ENCODE data around the gene PIPOX. TPM values are rescaled to one million over a fixed set of nuclear protein-coding genes. Genes with fewer than 3 reads are reported as not detected.

Gene PIPOX
- polyA plus RNA-seq, 1 donor from 2014 or later, result 4.4 TPM

DNA sequence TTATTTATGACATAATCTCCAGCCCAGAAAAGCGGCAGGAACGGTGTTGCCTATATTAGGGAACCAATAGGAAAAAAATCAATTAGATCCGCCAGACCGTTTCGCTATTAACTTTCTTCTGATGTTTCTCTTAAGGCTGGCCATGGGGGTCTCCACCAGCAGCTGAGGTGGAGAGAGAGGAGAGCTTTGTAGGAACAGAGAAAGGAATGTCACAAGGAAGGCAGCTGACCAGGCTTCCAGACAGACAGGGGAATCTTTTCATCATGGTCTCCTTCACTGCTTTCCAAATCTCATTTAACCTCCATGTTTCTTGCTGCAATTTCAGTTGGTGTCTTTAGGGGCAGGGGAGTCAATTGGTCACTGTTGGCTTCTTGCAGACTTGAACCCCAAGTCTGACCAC, 28.2 kb upstream of the PIPOX start:
- no peak overlapping the region for H3K9ac ChIP-seq (ENCODE audit: low read length)
- H3K4me3 ChIP-seq (ENCODE audit: low read length), result no peak overlapping the region
- no peak overlapping the region for H3K4me2 ChIP-seq (ENCODE audit: low read length)
- H3K79me2 ChIP-seq (replicated peaks; ENCODE audit: insufficient read depth, low read length), result no peaks in the 10 kb centered on the region
- H3K27me3 ChIP-seq (ENCODE audit: insufficient read depth, low read depth, low read length), result no peaks in the 10 kb centered on the region
- no peak overlapping the region for H3K27ac ChIP-seq (ENCODE audit: low read length)
- H3K36me3 ChIP-seq (ENCODE audit: insufficient read depth, low read length), result no peaks in the 10 kb centered on the region
- TF ChIP-seq EP300 (conservative IDR thresholded peaks at IDR 0.05; ENCODE audit: poor library complexity, severe bottlenecking) (no peak), RAD21 (conservative IDR thresholded peaks at IDR 0.05) (no peak), SMC3 (conservative IDR thresholded peaks at IDR 0.05; ENCODE audit: poor library complexity) (no peak), MXI1 (conservative IDR thresholded peaks at IDR 0.05; ENCODE audit: poor library complexity, severe bottlenecking) (no peak), TAF1 (IDR thresholded peaks at IDR 0.05; ENCODE audit: low read depth) (no peak), POLR2AphosphoS5 (IDR thresholded peaks at IDR 0.05) (no peak)
- TF ChIP-seq, protein P1, sequence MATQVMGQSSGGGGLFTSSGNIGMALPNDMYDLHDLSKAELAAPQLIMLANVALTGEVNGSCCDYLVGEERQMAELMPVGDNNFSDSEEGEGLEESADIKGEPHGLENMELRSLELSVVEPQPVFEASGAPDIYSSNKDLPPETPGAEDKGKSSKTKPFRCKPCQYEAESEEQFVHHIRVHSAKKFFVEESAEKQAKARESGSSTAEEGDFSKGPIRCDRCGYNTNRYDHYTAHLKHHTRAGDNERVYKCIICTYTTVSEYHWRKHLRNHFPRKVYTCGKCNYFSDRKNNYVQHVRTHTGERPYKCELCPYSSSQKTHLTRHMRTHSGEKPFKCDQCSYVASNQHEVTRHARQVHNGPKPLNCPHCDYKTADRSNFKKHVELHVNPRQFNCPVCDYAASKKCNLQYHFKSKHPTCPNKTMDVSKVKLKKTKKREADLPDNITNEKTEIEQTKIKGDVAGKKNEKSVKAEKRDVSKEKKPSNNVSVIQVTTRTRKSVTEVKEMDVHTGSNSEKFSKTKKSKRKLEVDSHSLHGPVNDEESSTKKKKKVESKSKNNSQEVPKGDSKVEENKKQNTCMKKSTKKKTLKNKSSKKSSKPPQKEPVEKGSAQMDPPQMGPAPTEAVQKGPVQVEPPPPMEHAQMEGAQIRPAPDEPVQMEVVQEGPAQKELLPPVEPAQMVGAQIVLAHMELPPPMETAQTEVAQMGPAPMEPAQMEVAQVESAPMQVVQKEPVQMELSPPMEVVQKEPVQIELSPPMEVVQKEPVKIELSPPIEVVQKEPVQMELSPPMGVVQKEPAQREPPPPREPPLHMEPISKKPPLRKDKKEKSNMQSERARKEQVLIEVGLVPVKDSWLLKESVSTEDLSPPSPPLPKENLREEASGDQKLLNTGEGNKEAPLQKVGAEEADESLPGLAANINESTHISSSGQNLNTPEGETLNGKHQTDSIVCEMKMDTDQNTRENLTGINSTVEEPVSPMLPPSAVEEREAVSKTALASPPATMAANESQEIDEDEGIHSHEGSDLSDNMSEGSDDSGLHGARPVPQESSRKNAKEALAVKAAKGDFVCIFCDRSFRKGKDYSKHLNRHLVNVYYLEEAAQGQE (IDR thresholded peaks at IDR 0.05; ENCODE audit: borderline replicate concordance), result no peak
- TF ChIP-seq, protein P2, sequence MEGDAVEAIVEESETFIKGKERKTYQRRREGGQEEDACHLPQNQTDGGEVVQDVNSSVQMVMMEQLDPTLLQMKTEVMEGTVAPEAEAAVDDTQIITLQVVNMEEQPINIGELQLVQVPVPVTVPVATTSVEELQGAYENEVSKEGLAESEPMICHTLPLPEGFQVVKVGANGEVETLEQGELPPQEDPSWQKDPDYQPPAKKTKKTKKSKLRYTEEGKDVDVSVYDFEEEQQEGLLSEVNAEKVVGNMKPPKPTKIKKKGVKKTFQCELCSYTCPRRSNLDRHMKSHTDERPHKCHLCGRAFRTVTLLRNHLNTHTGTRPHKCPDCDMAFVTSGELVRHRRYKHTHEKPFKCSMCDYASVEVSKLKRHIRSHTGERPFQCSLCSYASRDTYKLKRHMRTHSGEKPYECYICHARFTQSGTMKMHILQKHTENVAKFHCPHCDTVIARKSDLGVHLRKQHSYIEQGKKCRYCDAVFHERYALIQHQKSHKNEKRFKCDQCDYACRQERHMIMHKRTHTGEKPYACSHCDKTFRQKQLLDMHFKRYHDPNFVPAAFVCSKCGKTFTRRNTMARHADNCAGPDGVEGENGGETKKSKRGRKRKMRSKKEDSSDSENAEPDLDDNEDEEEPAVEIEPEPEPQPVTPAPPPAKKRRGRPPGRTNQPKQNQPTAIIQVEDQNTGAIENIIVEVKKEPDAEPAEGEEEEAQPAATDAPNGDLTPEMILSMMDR (IDR thresholded peaks at IDR 0.05; ENCODE audit: poor library complexity, severe bottlenecking), result no peak
- no peaks in the 10 kb centered on the region for H3K9me2 ChIP-seq (ENCODE audit: insufficient read depth, low read length)
- H4K20me1 ChIP-seq (ENCODE audit: insufficient read depth), result no peaks in the 10 kb centered on the region
- no peak overlapping the region for H2AFZ ChIP-seq (ENCODE audit: low read depth, low read length)
- H3K9me3 ChIP-seq (ENCODE audit: low read length), result no peaks in the 10 kb centered on the region
- H3F3A ChIP-seq (ENCODE audit: insufficient read depth, low read length, poor library complexity, severe bottlenecking), result no peaks in the 10 kb centered on the region

DNA sequence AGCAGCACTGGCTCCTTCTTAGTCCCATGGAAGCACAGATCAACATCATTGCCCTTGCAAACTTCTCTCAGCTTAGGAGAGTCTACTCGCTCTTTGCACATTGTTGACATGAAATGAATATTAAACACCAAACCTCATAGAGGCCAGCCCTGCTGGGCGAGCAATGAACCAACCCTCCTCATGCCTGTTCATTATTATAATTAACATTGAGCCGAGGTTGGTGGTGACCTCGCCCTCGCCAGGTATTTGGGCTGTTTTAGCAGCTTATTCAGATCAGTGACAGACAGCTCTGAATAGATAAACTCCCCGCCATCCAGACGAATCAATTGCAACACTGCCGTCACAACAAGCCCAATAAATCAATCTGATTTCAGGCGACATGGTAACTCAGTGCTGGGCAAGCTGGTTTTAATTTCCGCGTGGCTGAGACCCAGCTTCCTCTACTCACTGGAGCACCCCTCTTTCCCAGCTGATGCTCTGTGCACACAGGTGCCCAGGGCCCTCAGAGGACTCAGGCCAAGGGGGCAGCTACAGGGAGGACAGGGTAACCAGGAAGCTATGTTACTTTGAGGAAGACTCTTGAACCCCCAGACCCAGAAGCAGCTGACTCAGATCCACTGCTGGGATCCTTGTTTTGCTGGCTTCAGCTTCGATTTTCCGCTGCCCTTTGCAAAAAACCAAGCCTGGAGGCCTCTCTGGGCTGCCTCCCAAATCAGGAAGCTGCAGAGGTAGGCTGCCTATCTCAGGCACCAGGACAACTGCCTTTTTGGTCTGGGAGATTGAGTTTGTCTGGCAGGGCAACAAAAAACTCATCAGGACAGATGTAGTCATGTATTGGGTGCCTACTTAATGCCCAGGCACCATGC, 26.4 kb upstream of the PIPOX start:
- H3K27ac ChIP-seq (ENCODE audit: low read length), result no peak overlapping the region

More for the DNA sequence above, 26.4 kb upstream of the PIPOX start:
- Histone ChIP-seq H3K9me3 (ENCODE audit: low read length) (no peaks in the 10 kb centered on the region), H3K4me2 (ENCODE audit: low read length) (no peak overlapping the region), H3K36me3 (ENCODE audit: insufficient read depth, low read length) (no peaks in the 10 kb centered on the region), H3K9me2 (ENCODE audit: insufficient read depth, low read length) (no peaks in the 10 kb centered on the region), H3F3A (ENCODE audit: insufficient read depth, low read length, poor library complexity, severe bottlenecking) (no peaks in the 10 kb centered on the region), H3K27me3 (ENCODE audit: insufficient read depth, low read depth, low read length) (no peaks in the 10 kb centered on the region), H4K20me1 (ENCODE audit: insufficient read depth) (no peaks in the 10 kb centered on the region), H2AFZ (ENCODE audit: low read depth, low read length) (no peak overlapping the region), H3K4me3 (ENCODE audit: low read length) (no peak overlapping the region), H3K9ac (ENCODE audit: low read length) (no peak overlapping the region), H3K79me2 (replicated peaks; ENCODE audit: insufficient read depth, low read length) (no peaks in the 10 kb centered on the region)
- TF ChIP-seq EZH2 (IDR thresholded peaks at IDR 0.05; ENCODE audit: borderline replicate concordance, insufficient read depth, low read length, poor library complexity, severe bottlenecking) (no peak), POLR2AphosphoS5 (IDR thresholded peaks at IDR 0.05) (peak; percentile 21)

Data from neural cell (in vitro differentiated cells).